Measurements from ENCODE around the gene SERPINB1.

SERPINB1 gene

DNA sequence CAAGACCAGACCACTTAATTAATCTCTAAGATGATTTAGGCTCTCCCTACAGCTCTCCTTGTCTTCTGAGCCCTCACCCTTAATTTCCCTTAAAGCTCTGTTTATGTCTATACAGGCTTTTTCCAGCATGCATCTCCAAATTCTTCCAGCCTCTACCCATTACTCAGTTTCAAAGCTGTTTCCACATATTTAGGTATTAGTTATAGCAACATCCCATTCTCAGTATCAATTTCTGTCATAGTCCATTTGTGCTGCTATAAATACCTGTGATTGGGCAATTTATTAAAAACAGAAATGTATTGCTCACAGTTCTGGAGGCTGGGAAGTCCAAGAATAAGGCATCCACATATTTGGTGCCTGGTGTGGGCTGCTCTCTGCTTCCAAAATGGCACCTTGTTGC is 2.3 kb upstream of the SERPINB1 start:
- DNase-seq = no peak

DNA sequence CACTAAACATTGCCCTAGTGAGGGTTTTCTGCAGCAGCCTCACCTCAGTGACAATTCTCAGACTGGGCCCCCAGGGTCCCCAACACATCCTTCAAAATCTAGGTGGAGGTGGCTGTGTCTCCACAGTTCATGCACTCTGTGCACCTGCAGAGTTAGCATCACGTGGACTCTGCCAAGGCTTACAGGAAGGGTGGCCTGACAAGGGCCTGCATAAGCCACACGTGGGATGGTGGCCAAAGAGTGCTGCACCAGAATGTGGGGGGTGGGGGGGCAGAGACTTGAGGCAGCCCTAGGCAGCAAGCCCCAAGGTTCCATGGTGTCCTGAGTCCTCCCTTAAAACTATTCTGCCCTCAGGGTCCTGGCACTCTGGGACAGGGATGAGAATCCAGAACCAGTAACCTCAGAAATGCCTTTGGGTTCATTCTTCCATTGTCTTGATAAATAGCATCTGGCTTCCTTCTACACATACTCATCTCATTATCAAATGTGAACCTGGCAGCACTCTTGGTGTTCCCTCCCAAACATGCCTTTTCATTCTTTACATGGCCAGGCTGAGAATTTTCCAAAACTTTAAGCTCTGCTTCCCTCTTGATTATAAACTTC is 1.6 kb upstream of the SERPINB1 start:
- no peak for DNase-seq

DNA sequence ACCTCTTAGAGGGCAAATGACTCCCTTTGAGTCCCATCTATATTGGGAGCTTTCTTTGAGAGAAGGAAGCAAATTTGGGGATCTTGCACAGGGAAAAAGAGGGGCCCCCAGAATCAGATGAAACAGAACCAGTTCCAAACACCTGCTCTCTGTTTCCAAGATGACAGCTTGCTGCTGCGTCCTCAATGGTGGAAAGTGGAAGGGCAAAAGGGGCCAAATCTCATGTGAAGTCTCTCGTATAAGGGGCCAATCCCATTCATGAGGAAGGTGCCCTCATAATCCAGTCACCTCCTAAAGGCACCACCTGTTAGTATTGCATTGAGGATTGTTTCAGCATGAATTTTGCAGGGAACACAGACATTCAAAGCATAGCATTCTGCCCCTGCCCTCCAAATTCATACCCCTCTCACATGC is 483 bp upstream of the SERPINB1 start:
- DNase-seq = no peak

DNA sequence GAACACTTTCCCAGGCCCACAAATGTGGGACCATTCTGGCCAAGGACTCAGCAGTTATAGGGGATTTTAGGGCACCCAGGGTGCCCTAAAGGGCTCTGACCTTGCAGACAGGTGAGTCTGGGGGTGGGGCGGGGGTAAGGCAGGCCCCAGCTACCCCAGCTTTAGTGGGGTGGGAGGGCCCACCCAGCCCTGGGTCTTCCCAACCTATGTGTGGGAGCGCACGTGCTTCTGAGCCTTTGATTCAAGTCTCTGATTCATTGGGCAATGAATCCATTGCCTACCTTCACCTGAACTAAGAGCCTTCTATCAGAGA is 958 bp downstream of the SERPINB1 start:
- no peak for DNase-seq

DNA sequence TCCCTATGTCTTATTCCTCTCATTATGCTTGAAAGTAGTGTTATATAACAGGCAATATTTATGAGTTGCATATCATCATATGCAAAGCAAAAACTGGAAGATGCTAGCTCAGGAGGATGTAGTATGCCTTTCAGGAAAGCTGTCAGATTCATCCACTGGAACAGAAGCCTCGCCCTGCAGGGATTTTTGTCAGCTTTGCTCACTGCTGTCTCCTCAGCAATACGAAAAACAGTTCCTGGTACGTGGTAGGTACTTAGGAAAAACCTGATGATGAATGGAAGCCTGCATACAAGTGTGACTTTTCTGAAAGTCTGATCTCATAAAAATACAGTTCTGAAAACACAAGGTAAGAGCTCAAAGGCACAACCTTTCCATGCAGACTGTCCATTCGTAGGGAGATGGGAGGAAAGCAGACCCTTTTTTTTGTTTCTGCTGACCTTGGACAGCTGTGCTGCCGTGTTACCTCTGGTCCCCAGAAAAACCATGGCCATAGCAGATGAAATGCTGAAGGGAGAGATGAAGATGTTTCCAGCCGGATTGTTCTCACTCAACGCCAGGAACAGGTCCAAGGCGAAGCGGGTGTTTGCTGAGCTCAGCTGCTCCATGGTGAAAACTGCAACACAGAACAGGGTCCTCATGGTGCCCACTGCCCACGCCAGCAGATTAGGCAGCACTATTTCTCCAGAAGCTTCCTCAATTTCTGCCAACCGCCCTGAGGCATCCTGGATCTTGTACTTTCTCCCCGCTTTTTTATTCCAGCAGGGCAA is 1.5 kb downstream of the SERPINB1 start:
- DNase-seq = no peak

DNA sequence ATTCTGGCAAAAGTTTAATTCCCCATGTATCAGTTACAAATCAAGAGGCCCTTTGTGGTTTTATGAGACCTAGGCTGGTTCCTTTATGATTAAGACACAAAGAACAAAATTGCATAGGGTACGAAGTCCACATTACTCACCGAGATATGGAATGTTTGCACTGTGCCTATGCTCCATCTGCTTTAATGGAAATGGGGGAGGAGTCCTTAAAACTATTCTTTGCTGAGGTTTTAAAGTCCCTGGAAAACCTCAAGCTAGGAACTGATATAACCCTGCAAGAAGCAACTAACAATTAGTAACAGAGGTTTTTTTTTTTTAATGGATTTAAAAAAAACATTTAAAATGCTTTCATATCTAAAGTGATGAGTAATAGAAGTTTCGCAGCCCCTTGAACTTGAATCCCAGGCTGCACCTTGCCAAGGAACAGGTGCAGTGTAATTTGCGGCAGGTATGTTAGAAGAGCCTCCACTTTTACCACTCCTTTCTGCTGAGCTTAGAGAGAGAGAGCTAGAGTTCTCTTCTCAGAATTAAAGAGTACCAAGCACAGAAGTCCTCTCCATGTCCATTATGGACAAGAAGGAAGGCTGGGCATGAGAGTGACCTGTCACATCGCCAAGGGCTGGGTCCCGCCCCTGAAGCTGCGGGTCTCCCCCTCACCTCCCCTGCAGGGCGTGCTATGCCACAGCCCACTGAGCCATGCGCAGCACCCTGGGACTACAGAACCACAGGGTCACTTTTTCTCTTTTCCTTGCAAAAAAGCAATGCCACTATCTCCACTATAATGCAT is 2.3 kb downstream of the SERPINB1 start:
- no peak for DNase-seq

DNA sequence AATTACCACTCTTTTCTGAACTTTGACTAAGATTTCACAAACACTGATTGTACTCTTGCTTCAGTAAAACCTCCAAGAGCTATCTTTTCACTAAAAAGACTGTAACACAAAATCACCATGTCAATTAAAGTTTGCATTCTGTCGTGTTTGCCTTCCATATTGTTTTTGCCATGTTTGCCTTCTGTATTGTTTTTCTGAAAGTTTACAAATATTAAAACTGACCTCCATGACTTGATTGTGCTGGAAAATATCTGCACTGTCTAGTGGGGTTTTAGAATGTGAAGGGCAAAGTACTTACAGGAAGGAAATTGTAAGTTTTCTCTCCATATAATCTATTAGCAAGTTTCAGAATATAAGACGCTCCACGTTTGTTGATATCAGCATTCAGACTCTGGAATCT is 3.4 kb downstream of the SERPINB1 start:
- no peak for DNase-seq

DNA sequence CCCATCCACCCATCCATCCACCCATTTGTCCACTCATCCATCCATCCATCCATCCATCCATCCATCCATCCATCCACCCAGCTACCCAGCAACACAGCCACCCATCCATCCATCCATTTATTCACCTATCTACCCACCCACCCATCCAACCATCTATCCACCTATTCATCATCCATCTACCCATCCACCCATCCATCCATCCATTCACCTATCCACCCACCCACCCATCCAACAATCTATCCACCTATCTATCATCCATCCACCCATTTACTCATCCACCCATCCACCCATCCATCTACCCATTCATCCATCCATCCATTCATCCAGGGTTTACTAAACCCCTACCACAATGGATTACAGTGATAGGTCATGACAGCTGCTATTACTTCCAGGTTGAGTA is 7.4 kb downstream of the SERPINB1 start:
- no peak for DNase-seq

DNA sequence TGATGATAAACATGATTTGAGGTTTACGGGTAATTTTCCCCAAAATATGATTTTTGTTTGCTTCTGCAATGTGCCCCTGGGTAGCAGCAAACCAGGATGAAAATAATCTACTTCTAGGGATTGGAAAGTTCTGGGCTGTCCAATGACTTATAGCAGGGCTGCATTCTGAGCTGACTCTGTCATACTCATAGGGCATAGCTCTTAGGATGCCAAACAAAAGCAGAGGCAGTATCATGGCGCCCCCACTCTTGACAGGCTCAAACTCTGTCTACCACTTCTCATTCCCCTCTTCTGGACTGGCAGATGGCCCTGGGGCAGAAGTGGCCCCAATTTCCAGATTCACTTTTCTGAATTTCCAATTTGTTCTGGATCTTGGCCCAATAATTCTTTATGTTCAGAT is 10.3 kb downstream of the SERPINB1 start:
- no peak for DNase-seq

DNA sequence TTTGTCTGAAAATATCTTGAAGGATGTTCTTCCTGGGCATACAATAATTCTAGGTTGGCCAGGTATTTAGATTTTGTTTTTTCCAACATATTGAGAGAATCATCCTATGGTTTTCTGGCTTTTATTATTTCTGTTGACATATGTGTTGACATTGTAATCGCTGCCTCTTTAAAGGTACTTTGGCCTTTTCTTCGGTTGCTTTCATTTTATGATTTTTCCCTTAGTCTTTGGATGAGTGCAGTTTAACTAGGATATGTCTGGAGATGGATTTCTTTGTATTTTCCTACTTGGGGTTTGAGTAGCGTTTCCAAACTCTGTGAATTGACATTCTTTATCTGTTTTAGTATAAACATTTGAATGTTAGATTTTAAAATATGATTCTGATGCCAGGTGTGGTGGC is 11.5 kb downstream of the SERPINB1 start:
- DNase-seq = no peak

DNA sequence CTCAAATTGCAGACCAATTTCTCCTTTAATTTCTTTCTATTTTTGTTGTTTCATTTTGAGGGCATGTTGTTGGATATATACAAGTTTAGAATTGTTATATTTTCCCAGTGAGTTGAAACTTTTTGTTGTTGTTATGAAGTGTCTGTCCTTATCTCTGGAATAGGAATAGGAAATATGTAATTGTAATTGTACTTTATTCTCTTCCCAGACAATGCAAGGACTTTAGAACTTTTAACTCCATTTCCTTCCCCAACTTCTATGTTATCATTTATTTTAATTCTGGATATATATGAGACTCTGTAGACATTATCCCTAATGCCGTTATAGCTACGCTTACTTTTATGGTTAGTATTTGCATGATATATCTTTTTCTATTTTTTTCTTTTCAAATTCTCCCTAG is 12.4 kb downstream of the SERPINB1 start:
- no peak for DNase-seq

DNA sequence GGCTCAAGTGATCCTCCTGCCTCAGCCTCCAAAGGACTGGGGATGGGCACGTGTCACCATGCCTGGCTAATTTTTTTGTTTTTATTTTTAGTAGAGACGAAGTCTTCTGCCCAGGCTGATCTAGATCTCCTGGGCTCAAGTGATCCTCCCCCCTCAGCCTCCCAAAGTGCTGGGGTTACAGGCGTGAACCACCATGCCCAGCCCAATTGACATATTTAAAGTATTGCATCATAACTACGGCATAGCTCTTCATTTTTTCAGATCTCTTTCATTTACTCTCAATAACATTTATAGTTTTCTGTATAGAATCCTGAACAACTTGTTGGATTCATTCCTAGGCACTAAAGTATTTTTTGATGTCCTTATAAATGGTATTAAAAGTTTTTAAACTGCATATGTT is 13.0 kb downstream of the SERPINB1 start:
- DNase-seq = no peak

DNA sequence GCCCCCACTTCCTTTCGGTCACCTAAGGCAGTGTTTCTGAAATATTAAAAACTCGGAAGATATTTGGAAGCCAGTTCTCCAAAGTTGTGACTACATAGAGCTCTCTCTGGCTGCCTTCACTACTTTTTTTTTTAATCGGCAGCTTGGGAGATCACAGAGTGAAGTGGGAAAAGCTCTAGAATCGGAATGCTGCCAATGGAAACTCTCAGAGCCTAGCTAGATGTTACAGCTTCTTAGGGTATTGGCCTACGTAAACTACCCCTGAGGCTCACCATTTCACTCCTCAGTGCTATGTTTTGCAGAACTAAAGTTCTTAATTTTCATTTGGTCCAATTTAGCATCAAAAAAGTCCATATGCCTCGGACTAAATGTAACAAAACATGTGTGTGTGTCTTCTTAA is 14.5 kb downstream of the SERPINB1 start:
- DNase-seq = no peak

DNA sequence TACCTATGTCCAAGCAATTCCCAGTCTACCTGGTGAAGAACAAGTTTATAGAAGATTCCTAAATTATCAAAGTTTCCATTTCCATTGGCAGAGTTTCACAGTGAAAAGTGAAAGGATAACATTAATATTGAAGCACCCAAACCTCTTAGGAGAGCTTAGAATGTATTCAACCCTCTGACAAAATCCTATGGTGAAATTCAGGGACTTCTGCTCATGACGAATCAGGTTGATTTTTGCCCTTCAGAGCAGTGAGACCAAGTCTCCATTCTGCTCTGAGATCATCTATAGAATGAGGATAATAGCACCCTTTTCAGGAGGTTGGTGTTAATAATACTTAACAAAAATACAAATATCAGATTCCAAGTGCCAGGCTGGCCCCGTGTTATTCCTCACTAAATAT is 15.5 kb downstream of the SERPINB1 start:
- DNase-seq = no peak

DNA sequence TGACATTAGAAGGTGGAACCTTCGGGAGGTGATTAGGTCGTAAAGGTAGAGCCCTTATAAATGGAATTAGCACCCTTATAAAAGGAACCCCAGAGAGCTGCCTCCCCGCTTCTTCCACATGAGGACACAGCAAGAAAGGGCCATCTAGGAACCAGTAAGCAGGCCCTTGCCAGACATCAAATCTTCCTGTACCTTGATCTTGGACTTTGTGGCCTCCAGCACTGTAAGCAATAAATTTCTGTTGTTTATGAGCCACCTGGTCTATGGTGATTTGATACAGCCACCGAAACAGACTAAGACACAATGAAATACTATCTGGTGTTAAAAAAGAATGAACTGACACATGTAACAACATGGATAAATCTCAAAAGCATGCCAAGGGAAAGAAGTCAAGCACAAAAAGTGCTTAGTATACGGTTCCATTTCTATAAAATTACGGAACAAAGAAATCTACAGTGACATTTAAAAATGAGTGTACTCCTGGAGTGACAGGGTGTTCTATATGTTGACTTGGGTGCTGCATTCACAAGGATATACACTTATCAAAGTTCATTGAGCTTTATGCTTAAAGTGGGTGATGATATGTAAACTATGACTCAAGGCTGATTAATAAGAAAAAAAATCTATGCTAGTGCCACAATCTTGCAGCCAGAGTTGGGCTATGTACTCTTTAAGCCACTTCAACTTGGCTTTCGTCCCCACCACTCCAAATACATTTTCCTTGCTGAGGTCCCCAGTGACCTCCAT is 18.4 kb downstream of the SERPINB1 start:
- DNase-seq = no peak

DNA sequence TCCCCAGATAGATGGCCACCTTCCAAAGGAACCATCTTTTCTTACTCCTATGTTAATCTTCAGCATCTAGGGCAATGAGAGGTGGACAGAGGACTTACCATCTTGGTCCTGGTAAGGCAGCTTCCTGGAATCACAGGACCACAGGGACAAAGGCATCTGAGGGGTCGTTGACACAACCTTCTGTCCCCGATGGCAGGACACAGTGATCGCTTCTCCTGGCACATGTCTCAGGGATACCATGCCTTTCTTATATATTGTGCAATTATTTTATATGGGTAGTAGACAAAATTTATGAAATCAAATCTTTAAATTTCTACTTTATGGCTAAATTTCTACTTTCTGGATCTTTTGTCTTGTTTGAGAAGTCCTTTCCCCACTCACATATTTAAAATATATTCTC is 20.1 kb downstream of the SERPINB1 start:
- DNase-seq = no peak

DNA sequence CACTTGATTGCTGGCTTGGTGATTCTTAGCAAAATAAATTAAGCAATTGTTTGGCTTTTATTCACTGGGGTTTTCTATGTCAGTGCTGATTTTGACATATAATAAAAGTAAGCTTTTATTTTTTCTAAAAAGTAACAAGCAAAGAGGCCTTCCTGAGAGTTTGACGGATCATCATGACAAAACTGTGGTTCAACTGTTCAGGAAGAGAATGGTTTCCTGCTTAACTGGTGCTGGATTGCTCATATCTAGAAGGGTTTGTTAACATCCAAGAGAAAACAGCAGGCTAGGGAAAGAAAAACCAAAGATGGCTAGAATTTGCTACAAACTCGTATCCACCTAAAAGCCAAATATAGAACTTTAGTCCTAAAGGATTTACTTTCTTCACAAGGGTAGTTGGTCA is 21.2 kb downstream of the SERPINB1 start:
- no peak for DNase-seq

DNA sequence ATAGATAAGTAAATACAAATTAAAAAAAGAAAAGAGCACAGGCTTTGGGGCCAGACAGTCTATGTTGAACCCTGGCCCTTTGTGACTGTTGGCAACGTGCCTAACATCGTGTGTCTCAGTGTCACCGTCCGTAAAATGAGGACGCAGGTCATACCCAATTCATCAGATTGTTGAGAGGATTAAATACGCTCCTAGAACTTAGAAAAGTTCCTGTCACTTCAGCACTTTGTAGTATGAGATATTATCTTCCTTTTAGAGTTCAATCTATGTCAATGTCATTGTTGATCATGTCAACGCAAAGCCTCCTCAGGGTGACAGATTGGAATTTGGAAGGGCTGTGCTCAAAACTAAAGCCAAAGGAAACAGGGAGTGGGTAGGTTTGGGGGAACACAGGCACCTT is 21.7 kb downstream of the SERPINB1 start:
- no peak for DNase-seq

DNA sequence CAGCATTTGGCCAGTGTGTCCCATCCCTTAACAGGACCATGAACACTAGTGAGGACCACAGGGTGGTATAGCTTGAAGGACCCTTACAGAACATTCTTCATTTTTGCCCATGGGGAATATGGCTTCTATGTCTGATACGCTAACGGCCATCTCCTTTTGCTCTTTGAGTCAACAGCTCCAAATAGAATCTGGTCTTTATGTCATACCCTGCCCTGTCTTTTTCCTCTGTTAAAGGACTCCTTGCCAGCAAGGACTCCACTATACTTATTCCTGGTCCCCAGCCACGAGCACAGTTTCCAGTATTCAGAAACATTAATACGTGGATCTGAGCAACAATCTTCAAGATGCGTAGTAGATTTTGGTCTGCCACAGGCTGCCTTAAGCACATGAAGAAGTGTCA is 22.5 kb downstream of the SERPINB1 start:
- no peak for DNase-seq

DNA sequence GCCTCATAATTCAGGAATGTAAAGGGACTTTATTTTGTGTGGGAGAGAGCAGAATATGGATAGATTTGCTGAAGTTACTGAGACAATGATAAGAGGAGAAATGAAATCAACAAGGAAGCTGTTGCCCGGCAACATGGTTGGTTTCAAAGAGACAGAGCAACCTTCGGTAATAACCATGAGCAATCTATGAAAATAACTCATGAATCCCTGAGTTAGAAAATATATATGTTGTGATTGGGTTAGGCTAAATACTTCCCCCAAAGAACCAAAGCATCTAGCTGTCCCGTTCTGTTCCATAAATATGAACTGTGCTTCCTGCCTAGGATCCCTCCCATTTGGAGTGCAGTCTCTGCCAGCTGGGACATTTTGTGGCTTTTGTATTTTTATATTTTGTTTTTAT is 23.1 kb downstream of the SERPINB1 start:
- DNase-seq = no peak

DNA sequence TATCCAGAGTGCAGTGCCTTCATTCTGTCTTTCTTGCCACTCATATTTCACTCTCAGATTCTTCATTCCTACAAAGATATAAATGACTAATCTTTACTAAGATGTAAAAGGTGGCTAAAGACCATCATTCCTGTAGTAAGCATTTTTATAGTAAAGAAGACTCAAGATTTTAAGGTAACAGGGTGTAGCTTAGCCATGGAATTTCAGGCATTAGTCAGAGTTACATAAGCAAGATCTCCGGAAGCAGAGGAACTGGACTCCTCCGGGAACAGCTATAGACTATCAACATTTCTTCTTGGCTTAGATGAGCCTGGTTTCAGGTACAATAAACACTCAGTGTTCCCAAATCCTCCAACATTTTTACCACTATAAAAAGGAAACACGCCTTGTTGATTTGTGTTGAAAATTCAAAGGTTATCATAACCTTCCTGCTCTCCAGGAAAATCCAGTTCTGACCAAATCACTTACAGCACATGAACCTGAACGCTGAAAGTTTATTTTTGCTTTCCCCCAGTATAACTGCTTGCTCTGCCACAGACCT is 23.7 kb downstream of the SERPINB1 start:
- DNase-seq = no peak

DNA sequence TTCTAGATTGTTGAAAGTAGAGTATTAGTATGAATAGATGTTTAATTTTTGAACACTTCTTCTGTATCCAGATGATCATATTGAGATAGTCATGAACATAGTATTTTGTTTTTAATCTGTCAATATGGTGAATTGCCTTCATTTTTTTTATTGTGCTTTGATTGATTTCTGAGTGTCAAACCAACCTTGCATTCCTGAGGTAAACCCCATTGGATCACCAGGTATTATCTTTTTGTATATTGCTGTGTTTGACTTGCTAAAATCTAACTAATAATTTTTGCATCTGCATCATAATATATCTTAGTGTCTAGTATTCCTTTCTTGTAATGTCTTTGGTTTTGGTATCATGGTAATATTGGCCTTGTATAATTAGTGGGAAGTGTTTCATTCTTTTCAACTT is 25.5 kb downstream of the SERPINB1 start:
- no peak for DNase-seq

DNA sequence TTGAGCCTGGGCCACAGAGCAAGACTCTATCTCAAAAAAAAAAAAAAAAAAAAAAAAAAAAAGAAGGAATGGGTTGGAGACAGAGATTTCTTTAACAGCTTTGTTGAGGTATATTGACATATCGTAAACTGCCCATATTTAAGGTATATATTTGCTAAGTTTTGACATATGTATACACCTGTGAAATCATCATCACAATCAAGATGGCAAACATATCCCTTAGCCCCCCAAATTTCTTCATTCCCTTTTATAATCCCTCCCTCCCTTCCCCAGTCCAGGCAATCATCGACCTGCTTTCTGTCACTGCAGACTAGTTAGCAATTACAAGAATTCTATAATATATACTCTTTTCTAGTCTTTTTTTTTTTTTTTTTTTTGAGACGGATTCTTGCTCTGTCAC is 29.0 kb downstream of the SERPINB1 start:
- no peak for DNase-seq

Data from stimulated activated CD8-positive, alpha-beta memory T cell treated with anti-CD3 and anti-CD28 coated beads, Interleukin-4, amount 100 ng/mL, for 48 hours (primary cell).